UCSD-AML1 (cell line): ENCODE results near the gene PDGFA.

Experiments used
- DNase-seq: peaks from one replicate; lab custom pipeline; 2025; ENCODE audit not compliant: unreplicated experiment; lab: John Stamatoyannopoulos, UW

The PDGFA gene

GRCh38 chr7:517774-518629 lies 1.6 kb downstream of the PDGFA start:
- no peak for DNase-seq

- no peak for DNase-seq
Observed at GRCh38 chr7:516606-517456, 2.8 kb downstream of the PDGFA start.

- DNase-seq, result no peak
Observed at GRCh38 chr7:516216-516605, 3.4 kb downstream of the PDGFA start.

DNA sequence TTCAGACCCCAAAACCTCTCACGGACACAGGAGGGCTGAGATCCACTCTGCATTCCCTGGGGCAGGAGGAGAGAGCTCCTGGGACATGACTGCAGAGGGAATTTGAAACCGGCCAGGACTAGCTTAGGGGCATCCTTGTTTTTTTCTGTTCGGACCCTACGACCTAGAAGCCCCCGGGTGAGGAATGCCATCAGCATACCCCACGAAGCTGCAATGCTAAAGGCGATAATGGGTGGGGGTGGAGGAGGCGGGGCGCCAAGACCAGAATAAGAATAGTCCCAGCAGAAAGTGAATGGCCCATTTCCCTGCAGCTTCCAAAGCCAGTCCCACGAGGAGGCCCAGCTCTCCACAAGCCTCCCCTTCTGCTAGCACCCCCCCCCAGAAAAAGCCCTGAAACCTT lies 4.0 kb downstream of the PDGFA start:
- DNase-seq, result no peak

GRCh38 chr7:514651-515598 lies 4.7 kb downstream of the PDGFA start:
- DNase-seq, result no peak

DNA sequence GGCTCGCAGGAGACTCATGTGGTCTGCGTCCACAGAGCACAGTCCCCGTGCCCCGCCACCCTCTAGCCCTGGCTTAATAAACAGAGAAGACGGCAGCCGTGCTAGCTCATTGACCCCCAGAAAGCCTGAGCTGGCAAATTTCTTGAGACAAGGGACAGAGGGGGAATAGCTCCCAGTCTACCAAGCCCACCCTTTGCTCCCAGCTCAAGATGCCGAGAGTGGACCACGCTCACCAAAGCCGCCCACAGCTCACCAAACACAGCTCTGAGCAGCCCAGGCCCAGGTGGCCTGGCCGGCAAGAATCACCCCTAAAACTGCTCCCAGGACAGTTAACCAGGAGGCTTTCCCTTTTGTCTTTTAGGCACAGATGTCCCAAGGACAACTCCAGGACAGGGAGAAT lies 5.4 kb downstream of the PDGFA start:
- DNase-seq, result no peak

- no peak for DNase-seq
Observed at GRCh38 chr7:513521-514166, 6.0 kb downstream of the PDGFA start.

- no peak for DNase-seq
Observed at GRCh38 chr7:512541-513311, 6.9 kb downstream of the PDGFA start.

- DNase-seq, result no peak
Observed at GRCh38 chr7:512146-512510, 7.5 kb downstream of the PDGFA start.

DNA sequence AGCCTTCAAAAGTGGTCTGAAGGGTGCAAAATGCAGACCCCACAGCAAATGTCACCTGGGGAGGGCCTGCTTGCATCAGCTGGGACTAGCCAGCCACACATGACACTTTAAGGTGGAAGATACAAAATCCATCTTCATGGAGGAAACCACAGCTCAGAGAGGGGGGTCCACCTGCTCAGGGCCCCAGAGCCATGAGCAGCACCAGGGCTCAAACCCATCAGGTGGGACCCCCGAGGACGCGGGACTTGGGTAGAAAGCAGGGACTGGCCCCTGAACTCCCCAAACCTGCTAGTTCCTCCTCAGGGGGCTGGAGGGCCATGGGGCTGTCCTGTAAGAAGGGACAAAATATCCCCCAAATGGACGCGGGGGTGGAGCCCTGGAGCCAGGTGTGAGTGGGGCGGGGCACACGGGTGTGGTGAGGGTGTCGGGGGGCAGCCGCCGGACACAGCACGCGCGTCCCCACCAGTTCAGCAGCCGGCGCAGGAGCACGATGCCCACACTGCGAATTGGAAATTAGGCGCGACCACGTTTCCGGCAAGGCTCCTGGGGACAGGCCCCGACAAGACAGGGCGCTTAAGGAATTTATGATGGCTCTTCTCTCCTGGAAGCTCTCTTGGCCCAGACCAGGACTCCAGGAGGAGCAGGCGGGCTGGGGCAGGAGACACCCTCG lies 8.0 kb downstream of the PDGFA start:
- no peak for DNase-seq

- no peak for DNase-seq
Observed at GRCh38 chr7:510782-511281, 8.8 kb downstream of the PDGFA start.

GRCh38 chr7:510131-510481 lies 9.5 kb downstream of the PDGFA start:
- DNase-seq, result no peak

GRCh38 chr7:509426-510130 lies 10.1 kb downstream of the PDGFA start:
- DNase-seq, result no peak

- DNase-seq, result no peak
Observed at GRCh38 chr7:508461-509170, 11.0 kb downstream of the PDGFA start.

DNA sequence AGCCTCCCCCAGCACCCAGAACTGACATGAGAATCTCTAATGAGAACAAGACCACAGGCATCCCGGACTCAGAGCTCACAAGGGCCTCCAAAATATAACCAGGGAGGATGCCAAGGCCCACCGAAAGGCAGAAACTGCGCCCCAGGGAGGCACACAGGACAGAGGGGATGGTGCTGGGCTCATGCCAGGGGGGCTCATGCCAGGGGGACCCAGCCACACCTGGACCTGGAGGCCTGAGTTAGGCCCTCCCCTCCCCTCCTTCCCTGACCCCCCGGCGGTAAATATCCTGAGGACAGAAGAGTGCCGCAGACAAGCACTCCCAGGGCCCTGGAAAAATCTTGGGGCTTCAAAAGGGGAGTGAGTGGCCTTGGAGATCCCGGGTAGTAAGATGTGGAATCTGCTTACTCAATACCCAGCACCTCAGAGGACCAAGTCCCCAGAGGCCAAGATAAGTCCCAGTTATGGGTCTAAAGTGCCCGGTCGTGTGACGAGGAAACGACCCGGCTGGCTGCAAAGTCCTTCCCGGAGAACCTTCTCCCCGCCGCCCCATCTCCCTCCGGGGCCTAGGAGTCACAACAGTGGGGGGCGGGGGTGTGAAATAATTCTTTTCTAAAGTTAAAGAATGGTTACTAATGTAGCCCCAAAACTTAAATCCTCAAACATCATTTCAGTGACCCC lies 11.9 kb downstream of the PDGFA start:
- DNase-seq, result no peak

- DNase-seq, result no peak
Observed at GRCh38 chr7:506921-507622, 12.6 kb downstream of the PDGFA start.

DNA sequence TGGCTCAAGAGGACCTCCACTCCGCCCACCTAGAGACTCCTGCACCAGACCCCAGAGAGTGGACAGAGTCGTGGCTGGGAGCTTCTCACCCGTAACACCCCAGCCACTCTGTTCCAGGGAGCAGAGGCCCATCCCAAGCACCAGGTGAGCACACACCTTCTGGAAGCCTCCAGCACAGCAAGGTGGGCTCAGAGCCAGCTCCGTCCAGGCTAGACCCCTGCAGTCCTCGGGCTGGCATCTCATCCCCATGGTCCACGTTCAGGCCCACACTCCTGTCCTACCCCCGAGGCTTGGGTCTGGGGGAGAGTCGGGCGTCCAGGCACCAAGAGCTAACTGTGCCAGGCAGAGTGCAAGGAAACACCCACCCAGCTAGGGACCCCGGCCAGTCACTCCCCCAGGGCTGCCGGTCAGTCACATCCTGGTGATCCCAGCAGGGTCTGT lies 13.2 kb downstream of the PDGFA start:
- DNase-seq, result no peak
